CD4-positive, alpha-beta T cell treated with Interleukin-15 for 4 hours (primary cell): ENCODE data around the gene PLCG2.

Experiments used
- DNase-seq: peaks from one replicate; pipeline ENCODE4 v3.0.0-alpha.2; 2020; ENCODE audit warnings: low spot score

Gene PLCG2

DNA sequence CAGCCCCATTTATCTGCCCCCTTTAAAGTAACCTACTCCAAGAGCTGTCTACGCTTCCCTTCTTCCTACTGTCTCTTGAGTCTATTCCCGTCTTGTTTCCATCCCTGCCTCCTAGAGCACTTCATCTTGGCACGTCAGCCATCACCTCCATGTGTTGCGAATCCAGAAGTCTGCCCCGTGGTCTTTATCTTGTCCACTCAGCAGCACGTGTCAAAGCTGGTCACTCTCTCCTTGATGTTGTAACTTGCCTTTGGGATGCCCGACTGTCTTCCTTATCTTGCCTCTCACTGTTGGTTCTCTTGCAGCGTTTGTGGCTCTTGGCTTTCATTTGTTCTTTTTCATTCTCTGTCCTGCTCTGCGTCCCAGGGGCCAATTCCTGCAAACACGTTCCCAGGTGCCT, 99.4 kb downstream of the PLCG2 start:
- no peak for DNase-seq

DNA sequence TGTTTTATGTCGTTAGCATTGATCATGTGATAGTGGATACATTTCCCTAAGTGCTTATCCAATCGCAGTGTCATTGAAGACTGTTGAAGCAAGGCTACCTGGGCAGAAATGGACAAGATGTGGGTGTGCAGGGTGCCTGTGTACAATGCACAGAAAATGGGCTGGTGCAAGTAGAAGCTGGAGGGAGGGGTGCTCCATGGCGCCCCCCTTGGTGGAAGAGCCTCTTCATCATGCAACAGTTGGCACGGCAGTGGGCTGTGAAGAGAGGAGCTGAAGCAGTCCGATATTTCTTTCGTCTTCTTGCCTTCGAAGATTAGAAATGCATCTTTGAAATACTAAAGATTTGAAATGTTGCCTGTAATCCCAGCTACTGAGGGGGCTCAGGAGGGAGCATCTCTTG, 100.5 kb downstream of the PLCG2 start:
- no peak for DNase-seq

DNA sequence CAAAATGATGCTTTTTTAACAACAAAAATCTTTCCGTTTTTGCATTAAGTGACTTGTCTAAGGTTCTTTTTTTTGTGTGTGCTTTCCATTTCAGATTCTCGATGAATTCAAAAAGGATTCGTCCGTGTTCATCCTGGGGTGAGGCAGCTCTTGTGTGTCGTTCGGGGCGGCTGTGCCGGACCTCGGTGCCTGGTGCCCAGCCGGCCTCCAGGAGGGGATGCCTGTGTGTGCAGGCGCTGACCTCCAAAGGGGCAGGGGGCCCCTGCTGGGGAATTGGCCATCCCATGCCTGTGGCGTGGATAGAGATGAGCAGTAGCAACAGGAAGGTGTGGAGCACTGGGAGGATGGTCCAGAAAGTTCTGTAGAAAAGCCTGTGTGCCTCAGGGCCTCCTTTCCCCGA, 101.7 kb downstream of the PLCG2 start:
- DNase-seq: no peak

DNA sequence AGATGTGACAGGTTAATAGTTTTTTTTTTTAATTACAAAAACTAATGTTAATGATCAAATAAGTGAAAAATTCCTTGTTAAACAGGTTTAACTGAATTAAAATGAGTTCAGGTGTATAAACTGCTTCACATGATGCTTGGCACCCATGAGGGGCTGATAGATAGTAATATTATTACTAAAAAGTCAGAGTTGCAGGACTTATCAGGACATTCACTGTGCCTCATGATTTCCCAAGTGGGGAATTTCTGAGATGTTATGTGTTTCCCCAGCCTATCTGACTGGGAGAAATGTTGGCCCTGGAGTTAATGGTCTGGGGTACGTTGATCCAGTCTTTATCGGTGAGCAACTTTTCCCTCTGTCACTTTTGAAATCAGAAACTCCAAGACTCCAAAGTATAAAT, 102.1 kb downstream of the PLCG2 start:
- DNase-seq: no peak

DNA sequence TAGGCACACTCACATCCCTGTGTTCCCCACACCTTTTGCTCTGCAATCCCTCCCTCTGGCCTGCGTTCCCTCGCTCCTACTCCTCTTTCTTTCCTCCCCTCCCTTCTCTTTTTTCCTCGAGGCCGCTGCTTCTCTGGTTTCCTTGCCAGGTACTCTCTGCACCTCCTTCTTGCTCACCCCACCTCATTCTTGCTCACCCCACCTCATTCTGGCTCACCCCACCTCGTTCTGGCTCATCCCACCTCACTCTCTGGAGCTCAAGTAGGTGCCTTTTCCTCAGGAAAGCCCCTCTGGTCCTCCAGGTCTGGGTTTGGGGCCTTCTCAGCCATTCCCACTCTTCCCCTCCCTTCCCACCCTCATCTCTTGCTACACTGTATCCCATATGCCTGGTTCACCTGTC, 103.5 kb downstream of the PLCG2 start:
- DNase-seq: no peak

DNA sequence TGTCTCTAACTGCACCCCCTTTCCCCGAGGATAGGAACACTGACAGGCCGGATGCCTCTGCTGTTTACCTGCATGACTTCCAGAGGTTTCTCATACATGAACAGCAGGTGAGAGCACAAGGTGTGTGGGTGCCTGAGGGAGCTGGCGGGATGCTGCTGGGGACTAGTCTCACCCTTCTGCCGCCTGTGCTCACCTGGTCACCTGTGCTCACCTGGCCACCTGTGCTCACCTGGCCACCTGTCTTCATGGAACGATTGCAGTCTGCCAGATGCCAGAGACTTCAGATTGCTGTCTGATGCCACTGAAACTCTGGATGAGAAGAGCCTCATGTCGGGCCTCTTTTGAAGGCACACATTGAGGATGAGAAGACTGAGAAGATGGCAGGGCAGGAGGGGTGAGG, 104.1 kb downstream of the PLCG2 start:
- no peak for DNase-seq

DNA sequence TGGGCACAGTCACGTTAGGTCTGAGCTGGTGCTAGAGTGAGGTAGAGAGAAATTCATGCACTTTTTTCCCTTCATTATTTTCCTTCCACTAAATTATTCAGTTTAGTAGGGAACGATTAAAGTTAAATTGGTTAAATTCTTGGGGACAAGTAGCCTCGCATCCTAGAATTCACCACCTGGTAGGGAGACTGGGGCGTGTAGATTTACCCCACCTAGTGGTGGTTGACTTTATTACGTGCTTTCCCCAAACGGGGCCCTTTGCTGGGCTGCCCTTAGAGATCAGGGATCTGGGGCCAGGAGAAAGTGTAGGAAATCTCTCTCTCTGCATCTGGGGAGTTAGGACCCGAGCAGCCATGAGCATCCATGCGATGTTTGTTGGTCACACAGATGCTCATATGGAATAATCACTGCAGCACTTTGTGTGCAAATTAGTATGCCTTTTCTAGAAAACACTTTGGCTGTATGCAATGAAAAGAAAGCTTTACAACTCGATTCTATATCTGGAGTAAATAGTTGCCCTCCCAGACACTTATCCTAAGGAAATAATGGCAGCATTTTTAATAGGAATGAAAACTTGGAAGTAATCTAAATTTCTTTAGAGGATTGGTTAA, 107.0 kb downstream of the PLCG2 start:
- DNase-seq: peak; percentile 35

DNA sequence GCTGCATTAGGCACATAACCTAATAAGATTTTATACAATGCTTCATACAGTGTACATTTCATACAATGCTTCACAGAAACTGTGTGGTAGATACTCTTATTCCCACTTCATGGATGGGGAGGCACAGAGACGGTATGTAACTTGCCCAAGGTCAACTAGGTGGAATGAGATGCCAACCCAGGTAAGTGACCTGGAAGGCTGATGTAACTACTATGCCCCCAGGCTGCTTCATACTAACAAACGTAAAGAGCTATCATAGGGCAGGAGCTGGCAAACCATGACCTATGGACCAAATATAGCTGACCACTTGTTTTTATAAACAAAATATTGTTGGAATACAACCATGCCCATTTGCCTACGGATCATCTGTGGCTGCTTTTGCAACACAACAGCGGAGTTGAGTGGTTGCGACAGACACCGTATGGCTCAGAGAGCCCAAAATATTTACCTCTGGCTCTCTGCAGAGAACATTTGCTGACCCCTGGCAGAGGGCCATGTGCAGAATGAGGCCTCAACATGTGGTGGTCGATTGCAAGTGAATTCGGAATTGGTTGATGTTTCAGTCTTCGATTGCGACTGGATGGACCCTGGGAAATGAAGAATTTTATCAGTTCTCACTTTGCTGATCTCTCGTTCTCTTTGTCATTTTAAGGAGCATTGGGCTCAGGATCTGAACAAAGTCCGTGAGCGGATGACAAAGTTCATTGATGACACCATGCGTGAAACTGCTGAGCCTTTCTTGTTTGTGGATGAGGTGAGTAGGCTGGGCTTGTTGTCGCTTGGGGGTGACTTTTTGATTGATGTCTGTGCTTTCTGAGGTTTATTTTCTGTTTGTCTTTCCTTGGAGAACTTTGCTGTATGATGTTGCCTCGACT, 109.7 kb downstream of the PLCG2 start:
- no peak for DNase-seq

DNA sequence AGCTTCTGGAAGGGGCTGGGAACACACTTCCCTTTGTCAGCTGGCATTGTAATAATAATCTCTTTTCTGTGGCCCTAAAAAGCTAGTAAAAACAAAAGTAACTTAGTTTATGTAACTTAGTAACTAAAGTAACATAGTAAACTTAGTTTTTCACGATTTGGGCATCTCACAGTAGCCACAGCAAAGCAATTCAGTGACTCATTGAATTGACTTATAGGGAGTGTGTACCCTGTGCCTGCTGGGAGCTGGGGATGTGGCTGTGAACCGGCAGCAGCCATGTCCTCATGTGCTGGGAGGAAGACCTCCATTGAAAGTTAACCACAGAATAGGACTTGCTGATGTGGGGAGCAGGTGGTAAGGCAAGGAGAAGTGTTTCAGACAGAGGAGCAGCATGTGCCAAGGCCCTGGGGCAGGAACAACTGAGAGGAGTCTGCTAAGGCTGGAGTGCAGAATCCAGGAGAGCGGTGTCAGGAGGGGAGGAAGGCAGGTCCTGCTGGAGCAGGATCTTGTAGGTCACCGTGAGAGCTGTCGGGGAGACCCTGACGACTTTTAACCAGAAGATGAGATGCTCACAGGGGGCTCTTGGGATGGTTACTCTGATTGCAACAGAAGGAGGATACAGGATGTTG, 112.8 kb downstream of the PLCG2 start:
- no peak for DNase-seq

DNA sequence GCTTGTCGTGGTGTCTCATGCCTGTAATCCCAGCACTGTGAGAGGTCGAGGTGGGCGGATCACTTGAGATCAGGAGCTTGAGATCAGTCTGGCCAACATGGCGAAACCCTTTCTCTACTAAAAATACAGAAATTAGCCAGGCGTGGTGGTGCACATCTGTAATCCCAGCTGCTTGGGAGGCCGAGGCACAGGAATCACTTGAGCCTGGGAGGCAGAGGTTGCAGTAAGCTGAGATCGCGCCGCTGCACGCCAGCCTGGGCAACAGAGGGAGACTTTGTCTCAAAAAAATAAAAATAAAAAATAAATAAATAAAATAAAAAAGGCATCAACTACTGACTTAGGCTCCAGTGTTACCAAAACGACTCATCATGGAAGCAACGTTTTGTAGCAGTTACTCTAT, 115.5 kb downstream of the PLCG2 start:
- DNase-seq: no peak

DNA sequence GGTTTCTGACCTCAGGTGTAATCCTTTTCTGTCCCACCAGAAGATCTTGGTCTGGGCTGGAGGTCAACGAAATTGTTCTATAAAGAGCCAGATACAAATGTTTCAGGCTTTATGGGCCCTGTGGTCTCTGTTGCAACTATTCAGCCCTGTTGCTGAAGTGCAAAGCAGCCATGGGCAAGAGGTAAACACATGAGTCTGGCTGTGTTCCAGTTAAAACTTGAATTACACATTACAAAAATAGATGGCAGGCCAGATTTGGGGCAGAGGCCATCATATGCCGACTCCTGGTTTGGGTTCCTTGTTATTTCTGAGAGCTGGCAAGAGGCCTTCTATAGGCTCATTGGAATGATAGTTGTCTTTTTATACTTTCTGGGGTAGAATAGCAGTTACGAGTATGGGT, 117.8 kb downstream of the PLCG2 start:
- DNase-seq: no peak

DNA sequence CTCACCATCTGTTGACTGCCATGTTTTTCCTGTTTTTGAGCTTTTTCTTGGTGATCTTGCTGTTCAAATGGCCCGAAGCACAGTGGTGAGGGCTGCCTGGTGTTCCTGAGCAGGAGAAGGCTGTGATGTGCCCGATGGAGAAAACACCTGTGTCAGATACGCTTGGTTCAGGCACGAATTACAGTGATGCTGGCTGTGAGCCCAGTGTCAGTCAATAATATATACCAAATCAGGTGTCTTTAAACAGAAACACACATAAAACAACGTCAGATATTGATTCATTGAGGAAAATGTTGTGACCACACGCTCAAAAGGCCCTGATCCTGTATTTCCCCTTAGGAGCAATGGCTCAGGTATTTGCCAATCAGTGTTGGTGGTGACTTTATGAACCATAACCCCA, 120.5 kb downstream of the PLCG2 start:
- DNase-seq: no peak

DNA sequence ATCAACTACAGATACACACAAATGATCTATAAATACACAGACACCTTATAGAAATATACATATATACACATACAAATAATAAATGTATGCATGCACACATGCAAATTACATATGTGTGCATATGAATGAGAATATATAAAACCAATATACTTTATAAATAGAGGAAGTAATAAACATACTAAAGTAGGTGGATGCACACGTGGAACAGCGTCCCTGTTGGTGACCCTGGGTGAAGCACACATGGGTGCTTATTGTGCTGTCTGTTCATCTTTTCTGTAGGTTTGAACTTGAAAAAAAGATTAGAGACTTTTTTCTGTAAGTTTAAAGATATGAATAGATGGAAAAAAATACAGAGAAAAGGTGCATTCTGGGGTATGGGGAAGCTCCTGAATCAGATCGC, 120.9 kb downstream of the PLCG2 start:
- no peak for DNase-seq

DNA sequence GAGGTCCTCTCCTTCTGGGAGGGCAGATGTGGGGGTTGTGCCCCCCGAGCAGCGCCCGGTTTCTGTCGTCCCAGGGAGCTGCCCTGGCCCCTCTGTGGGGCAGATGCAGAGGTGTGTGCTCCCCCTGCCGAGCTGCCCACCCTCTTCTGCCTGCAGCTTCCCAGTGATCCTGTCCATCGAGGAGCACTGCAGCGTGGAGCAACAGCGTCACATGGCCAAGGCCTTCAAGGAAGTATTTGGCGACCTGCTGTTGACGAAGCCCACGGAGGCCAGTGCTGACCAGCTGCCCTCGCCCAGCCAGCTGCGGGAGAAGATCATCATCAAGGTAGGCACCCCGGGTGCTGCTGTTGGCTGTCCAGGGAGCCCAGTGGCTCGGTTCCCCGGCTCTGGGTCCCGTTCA, 121.4 kb downstream of the PLCG2 start:
- DNase-seq: no peak

DNA sequence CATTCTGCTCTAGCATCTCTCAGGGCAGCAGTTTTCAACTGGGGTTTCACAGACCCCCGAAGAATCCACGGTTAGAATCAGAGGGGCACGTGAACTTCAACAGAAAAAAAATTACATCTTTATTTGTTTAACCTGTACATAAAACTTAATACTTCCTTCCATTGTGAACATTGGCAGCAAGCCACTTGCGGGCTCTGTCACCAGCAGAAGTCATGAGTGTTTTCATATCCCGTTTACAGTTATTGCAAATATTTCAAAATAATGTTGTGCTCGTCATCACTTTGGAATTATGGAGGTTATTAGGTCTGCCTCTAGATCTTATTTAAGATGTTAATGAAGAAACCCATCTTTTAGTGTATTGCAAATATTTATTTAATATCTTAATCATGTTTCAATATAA, 122.4 kb downstream of the PLCG2 start:
- no peak for DNase-seq

DNA sequence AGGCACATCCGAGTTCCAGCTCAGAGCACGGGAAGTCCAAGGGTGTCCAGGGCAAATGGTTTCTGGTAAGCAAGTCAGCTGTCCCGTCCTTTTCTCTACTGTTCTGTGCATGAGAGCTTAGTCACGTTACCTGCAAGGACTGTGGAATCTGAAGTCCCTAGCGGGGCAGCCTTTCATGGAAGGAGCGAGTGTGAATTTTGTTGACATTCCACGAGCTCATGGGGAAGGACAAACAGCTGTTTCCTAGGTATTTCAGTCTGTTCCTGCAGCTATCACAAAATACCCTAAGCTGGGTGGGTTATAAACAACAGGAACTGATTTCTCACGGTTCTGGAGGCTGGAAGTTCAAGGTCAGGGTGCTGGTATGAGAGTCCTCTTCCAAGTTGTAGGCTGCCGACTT, 122.9 kb downstream of the PLCG2 start:
- no peak for DNase-seq

DNA sequence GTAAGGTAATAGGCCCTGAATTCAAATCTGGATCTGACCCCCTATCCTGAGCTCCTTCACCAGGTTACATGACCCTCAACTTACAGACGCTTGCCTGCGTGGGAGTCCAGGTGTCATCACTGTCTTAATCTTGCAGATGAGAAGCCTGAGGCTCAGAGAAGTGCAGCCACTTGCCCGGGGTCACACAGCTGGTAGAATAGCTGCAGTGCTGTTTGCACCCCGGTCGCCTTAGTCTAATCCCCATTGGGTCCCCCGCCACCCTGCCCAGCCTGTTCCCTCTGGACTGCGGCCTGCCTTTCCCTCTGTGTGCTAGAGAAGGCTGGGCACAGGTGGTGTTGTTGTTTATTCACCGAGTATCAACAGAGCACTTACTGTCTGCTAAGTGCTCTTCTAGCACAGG, 125.2 kb downstream of the PLCG2 start:
- no peak for DNase-seq

DNA sequence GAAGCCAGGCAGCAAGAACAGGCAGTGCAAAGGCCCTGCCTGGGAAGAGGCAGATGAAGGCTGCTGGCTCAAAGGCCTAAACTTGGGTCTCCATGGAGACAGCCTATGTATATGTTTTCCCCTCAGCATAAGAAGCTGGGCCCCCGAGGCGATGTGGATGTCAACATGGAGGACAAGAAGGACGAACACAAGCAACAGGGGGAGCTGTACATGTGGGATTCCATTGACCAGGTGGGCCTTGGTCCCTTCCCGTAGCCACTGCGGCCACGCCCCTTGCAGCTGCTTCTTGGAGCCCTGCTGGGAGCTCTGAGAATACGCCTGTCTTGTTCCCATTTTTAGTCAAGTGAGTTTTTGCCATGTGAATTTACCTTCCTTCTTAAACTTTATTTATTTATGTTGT, 126.2 kb downstream of the PLCG2 start:
- no peak for DNase-seq

DNA sequence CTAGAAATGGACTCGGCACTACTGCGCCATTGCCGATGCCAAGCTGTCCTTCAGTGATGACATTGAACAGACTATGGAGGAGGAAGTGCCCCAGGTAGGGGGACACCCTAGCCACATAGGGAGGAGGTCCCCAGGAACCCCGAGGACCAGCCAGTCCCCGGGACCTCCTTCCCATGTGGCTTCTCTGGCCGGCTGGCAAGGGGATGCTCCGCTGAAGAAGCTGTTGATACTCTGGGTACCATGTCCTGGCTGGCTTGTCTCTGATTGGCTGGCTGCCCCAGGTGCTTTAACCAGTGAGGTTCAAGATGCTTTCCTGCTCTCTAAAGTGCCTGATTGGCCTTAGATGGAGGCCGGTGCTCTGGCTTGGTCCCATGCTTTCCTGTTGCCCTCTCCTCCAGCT, 128.6 kb downstream of the PLCG2 start:
- DNase-seq: no peak

DNA sequence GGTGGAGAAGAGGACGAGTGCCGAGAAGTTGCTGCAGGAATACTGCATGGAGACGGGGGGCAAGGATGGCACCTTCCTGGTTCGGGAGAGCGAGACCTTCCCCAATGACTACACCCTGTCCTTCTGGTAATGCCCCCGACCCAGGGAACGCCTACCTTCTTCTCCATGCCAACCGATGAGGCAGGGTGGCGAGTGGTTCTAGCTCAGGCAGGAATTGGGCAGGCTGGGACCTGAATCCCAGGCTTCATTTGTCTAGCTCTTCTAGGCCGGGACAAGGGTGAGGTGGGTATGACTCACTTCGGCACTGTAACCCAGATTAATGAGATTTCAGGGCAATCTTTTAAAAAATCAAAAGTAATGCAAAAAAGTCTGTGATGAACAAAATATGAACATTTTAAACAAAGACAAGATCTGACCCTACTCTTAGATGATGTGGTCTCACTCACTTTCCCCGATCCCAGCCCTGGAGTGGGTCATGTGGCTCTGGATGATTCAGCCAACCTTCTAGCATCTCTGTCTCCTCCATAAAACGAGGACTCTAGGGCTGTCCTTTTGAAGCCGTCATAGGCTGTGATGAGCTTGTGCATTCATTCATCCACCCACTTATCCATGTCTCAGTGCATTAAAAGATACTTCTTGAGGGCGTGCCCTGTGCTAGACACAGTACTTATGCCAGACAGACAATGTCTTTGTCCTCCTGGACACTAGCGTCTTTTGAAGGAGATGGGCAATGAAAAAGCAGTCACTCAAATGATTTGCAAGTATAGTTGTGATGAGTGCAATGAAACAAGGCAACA, 129.6 kb downstream of the PLCG2 start:
- no peak for DNase-seq

DNA sequence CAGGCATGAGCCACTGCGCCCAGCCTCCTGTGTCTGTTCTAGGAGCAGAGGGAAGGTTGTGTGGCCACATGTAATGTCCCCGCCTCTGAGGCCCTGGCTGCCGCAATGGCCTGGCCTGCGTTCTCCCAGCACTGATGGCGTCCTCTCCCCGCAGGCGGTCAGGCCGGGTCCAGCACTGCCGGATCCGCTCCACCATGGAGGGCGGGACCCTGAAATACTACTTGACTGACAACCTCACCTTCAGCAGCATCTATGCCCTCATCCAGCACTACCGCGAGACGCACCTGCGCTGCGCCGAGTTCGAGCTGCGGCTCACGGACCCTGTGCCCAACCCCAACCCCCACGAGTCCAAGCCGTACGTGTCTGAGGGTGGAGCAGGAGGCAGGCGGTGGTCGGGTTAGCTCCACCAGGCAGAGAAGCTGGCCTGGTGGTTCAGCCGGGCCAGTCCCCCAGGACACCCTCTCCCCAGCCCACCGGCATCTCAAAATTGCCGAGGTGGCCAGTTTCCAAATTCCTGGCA, 131.3 kb downstream of the PLCG2 start:
- DNase-seq: no peak

DNA sequence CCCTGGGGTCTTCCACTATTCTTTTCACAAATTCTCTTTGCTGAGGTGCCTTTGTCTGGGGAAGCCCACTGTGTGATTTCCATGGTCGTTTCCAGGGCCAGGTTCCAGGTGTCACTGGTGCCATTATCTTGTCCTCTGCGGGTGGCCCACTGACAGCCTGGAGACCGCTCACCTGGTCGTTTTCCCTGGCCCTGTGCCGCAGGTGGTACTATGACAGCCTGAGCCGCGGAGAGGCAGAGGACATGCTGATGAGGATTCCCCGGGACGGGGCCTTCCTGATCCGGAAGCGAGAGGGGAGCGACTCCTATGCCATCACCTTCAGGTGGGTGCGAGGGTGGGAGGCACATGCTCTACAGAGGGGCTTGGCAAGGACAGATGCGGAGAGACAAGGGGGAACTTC, 133.3 kb downstream of the PLCG2 start:
- no peak for DNase-seq
